Uterus (tissue), 2 donors: ENCODE results near the gene VWA8.

Experiments
- CTCF ChIP-seq, 4 experiments: fragments of 200-600 bp in 2 of 4; fragments of 450-650 bp in 2 of 4; sonication (generic) in 2 of 4; IDR thresholded peaks; one replicate each; pipeline ENCODE4 v1.5.1; 2016 to 2019; ENCODE audit warnings: antibody characterized with exemption in 4 of 4, mild to moderate bottlenecking in 2 of 4, moderate library complexity in 1 of 4
- POLR2A ChIP-seq, 2 donors: fragments of 450-650 bp; IDR thresholded peaks; one replicate each; pipeline ENCODE4 v1.6.1; 2016; ENCODE audit warnings: antibody characterized with exemption in 2 of 2, mild to moderate bottlenecking in 1 of 2, moderate library complexity in 1 of 2

GRCh38 chr13:41994696-41995095 is 33.8 kb upstream of the VWA8 start:
- no peak for TF ChIP-seq POLR2A (IDR thresholded peaks at IDR 0.05)
- TF ChIP-seq CTCF (IDR thresholded peaks at IDR 0.05): no peak
